GM23338 (cell line): ENCODE results near the gene IFNA16. TPM values are rescaled to one million over a fixed set of nuclear protein-coding genes. Genes with fewer than 3 reads are reported as not detected.

Experiments
- ATAC-seq: fragments of 200-7000 bp; cut with Tn5 transposase; 3 replicates; pipeline ENCODE4 v1.9.1; 2020
- DNase-seq: peaks from one replicate; pipeline ENCODE4 v3.0.0-alpha.2; 2015; ENCODE audit warnings: low spot score
- H2AFZ ChIP-seq: fragments of 200-600 bp; sonication (generic); 2 replicates; pipeline ENCODE4 v1.8.0; 2016; ENCODE audit warnings: antibody characterized with exemption, mild to moderate bottlenecking, moderate library complexity
- H3F3A ChIP-seq: fragments of 200-600 bp; sonication (generic); replicated peaks from 2 replicates; pipeline ENCODE4 v1.8.0; 2017; ENCODE audit warnings: antibody characterized with exemption, mixed run types, low read depth
- H3K27ac ChIP-seq: fragments of 200-600 bp; sonication (generic); 2 replicates; pipeline ENCODE4 v1.6.1; 2016; ENCODE audit warnings: low read depth
- H3K27me3 ChIP-seq: fragments of 200-600 bp; sonication (generic); 2 replicates; pipeline ENCODE4 v1.8.0; 2016; ENCODE audit warnings: mild to moderate bottlenecking, mixed run types, moderate library complexity; ENCODE audit not compliant: insufficient read depth
- H3K36me3 ChIP-seq: fragments of 200-600 bp; sonication (generic); 2 replicates; pipeline ENCODE4 v1.8.0; 2016; ENCODE audit warnings: mild to moderate bottlenecking; ENCODE audit not compliant: insufficient read depth
- H3K4me1 ChIP-seq: fragments of 200-600 bp; sonication (generic); 2 replicates; pipeline ENCODE4 v1.8.0; 2016; ENCODE audit warnings: mild to moderate bottlenecking, moderate library complexity; ENCODE audit not compliant: insufficient read depth
- H3K4me2 ChIP-seq: fragments of 200-600 bp; sonication (generic); 2 replicates; pipeline ENCODE4 v1.7.1; 2017; ENCODE audit warnings: mixed run types
- H3K4me3 ChIP-seq: fragments of 200-600 bp; sonication (generic); 2 replicates; pipeline ENCODE4 v1.6.1; 2016; ENCODE audit warnings: mixed run types
- H3K79me2 ChIP-seq: fragments of 200-600 bp; sonication (generic); replicated peaks from 2 replicates; pipeline ENCODE4 v1.8.0; 2017; ENCODE audit warnings: mild to moderate bottlenecking; ENCODE audit not compliant: insufficient read depth
- H3K9me2 ChIP-seq: fragments of 200-600 bp; sonication (generic); 2 replicates; pipeline ENCODE4 v1.8.0; 2017; ENCODE audit not compliant: insufficient read depth
- H4K20me1 ChIP-seq: fragments of 200-600 bp; sonication (generic); replicated peaks from 2 replicates; pipeline ENCODE4 v1.8.0; 2017; ENCODE audit warnings: mild to moderate bottlenecking; ENCODE audit not compliant: insufficient read depth
- H3K27ac Mint-ChIP-seq: 2 replicates; pipeline ENCODE4 v1.8.0; 2020; ENCODE audit warnings: inconsistent platforms, mild to moderate bottlenecking, moderate library complexity, mixed read lengths
- H3K27me3 Mint-ChIP-seq: 3 replicates; pipeline ENCODE4 v1.8.0; 2022; ENCODE audit warnings: low read depth, mild to moderate bottlenecking, moderate library complexity, mixed read lengths, inconsistent platforms; ENCODE audit not compliant: insufficient read depth, poor library complexity
- H3K36me3 Mint-ChIP-seq: 3 replicates; pipeline ENCODE4 v1.8.0; 2021; ENCODE audit warnings: low read depth, mild to moderate bottlenecking, inconsistent platforms, moderate library complexity, mixed read lengths
- H3K4me1 Mint-ChIP-seq: 3 replicates; pipeline ENCODE4 v1.8.0; 2020; ENCODE audit warnings: mild to moderate bottlenecking, inconsistent platforms, mixed read lengths
- H3K4me3 Mint-ChIP-seq: 3 replicates; pipeline ENCODE4 v1.8.0; 2021; ENCODE audit warnings: moderate library complexity, mild to moderate bottlenecking, inconsistent platforms, mixed read lengths
- H3K9me3 Mint-ChIP-seq: 3 replicates; pipeline ENCODE4 v1.8.0; 2020; ENCODE audit warnings: moderate library complexity, mild to moderate bottlenecking, inconsistent platforms, mixed read lengths
- ETS1 ChIP-seq: IDR thresholded peaks from 2 replicates; pipeline ENCODE4 v1.6.1; 2016; ENCODE audit warnings: antibody characterized with exemption
- EZH2 ChIP-seq: fragments of 200-600 bp; sonication (generic); IDR thresholded peaks from one replicate; pipeline ENCODE4 v1.8.0; 2017; ENCODE audit warnings: antibody characterized with exemption, mild to moderate bottlenecking, low read depth; ENCODE audit not compliant: unreplicated experiment
- JUNB ChIP-seq: IDR thresholded peaks from one replicate; pipeline ENCODE4 v1.6.1; 2016; ENCODE audit warnings: antibody characterized with exemption; ENCODE audit not compliant: unreplicated experiment
- NANOG ChIP-seq: IDR thresholded peaks from 2 replicates; pipeline ENCODE4 v1.6.1; 2016; ENCODE audit warnings: antibody characterized with exemption, borderline replicate concordance
- POLR2AphosphoS5 ChIP-seq: IDR thresholded peaks from 2 replicates; pipeline ENCODE4 v1.6.1; 2016; ENCODE audit warnings: antibody characterized with exemption, low read depth
- REST ChIP-seq: IDR thresholded peaks from one replicate; pipeline ENCODE4 v1.6.1; 2018; ENCODE audit warnings: antibody characterized with exemption; ENCODE audit not compliant: unreplicated experiment
- STAT1 ChIP-seq: IDR thresholded peaks from one replicate; pipeline ENCODE4 v1.6.1; 2016; ENCODE audit warnings: antibody characterized with exemption; ENCODE audit not compliant: unreplicated experiment
- ZNF331 ChIP-seq: fragments of 250-450 bp; sonication (Bioruptor Pico); IDR thresholded peaks from 2 replicates; pipeline ENCODE4 v1.5.0; 2020; ENCODE audit warnings: low read depth, mild to moderate bottlenecking, moderate library complexity
- polyA plus RNA-seq: library from polyadenylated mRNA; unstranded; fragments of >200 nt; fragmentation: Nextera tagmentation; extraction: Ambion mirVana; gene quantifications from 2 replicates; pipeline ENCODE4 v1.2.1, GENCODE V29; 2016
- total RNA-seq: library from RNA; depleted of rRNA; stranded (reverse); fragments of >200 nt; shearing (Covaris generic); gene quantifications from 2 replicates; pipeline ENCODE4 v1.2.3, GENCODE V29; 2014
- TF ChIP-seq, protein P1 (sequence below), 2 experiments: fragments of 200-600 bp in 1 of 2; sonication (generic) in 1 of 2; conservative IDR thresholded peaks; 2 replicates each; pipeline versions ENCODE4 v1.5.1 to v1.6.1; 2016 to 2017; ENCODE audit warnings: antibody characterized with exemption in 2 of 2, low read depth in 2 of 2, mild to moderate bottlenecking in 2 of 2, moderate library complexity in 1 of 2

IFNA16 gene
- total and polyA plus RNA-seq, 2 experiments from 2014 or later, result not detected

GRCh38 chr9:21251190-21251589 lies 34.1 kb upstream of the IFNA16 start:
- Mint-ChIP-seq H3K4me1 (peaks cover 18% of the 10 kb centered on the region), H3K27me3 (peaks cover 3% of the 10 kb centered on the region), H3K4me3 (no peak overlapping the region), H3K9me3 (no peaks in the 10 kb centered on the region), H3K36me3 (no peaks in the 10 kb centered on the region), H3K27ac (no peak overlapping the region)
- no peak overlapping the region for H3K27ac ChIP-seq
- peaks cover 11% of the 10 kb centered on the region; the same call in 1 of the 2 replicates for H3K27me3 ChIP-seq
- H3K9me2 ChIP-seq, result no peaks in the 10 kb centered on the region
- TF ChIP-seq EZH2 (no peak), REST (no peak)
- TF ChIP-seq, protein P1, sequence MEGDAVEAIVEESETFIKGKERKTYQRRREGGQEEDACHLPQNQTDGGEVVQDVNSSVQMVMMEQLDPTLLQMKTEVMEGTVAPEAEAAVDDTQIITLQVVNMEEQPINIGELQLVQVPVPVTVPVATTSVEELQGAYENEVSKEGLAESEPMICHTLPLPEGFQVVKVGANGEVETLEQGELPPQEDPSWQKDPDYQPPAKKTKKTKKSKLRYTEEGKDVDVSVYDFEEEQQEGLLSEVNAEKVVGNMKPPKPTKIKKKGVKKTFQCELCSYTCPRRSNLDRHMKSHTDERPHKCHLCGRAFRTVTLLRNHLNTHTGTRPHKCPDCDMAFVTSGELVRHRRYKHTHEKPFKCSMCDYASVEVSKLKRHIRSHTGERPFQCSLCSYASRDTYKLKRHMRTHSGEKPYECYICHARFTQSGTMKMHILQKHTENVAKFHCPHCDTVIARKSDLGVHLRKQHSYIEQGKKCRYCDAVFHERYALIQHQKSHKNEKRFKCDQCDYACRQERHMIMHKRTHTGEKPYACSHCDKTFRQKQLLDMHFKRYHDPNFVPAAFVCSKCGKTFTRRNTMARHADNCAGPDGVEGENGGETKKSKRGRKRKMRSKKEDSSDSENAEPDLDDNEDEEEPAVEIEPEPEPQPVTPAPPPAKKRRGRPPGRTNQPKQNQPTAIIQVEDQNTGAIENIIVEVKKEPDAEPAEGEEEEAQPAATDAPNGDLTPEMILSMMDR (conservative IDR thresholded peaks at IDR 0.05; ENCODE audit: low read depth in 2 of 2), result peak in 1 of 2 experiments; percentile 10; a peak in 1 of 4 replicates
- H3F3A ChIP-seq, result no peaks in the 10 kb centered on the region
- no peak overlapping the region for H3K4me3 ChIP-seq
- 0 out of 2 replicates have a peak overlapping the region, but pooled peaks have one; percentile 48 for H2AFZ ChIP-seq
- H3K4me1 ChIP-seq, result peaks cover 8% of the 10 kb centered on the region
- H3K4me2 ChIP-seq, result peak overlapping the region; percentile 64
- DNase-seq (peak; percentile 8), ATAC-seq (peak; percentile 73)
- H3K36me3 ChIP-seq, result no peaks in the 10 kb centered on the region
- no peaks in the 10 kb centered on the region for H3K79me2 ChIP-seq
- H4K20me1 ChIP-seq, result no peaks in the 10 kb centered on the region

DNA sequence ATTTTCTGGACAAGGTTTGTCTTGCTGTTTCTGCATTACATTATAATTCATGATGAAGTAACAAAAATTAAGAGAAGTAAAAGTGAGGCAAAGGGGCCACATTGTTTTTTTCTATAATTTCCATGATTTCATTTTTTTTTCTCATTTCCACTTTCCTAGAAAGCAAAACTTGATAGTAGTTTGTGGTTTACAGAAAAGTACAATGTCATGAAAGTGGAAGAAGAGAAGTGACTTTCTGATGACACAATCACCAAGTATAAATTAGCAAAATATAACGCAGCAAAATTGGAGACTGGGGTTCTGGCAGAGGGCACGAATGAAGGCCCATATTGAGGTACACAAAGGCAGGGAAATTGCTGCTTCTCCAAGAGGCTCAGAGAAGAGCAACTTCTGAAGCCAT lies 27.7 kb upstream of the IFNA16 start:
- no peaks in the 10 kb centered on the region for H4K20me1 ChIP-seq
- no peak overlapping the region for H3K4me2 ChIP-seq
- no peak for DNase-seq
- Mint-ChIP-seq H3K9me3 (no peaks in the 10 kb centered on the region), H3K4me1 (no peaks in the 10 kb centered on the region; the same call in 2 of the 3 replicates), H3K27me3 (no peaks in the 10 kb centered on the region), H3K4me3 (no peak overlapping the region), H3K36me3 (no peaks in the 10 kb centered on the region), H3K27ac (no peak overlapping the region)
- H3K27me3 ChIP-seq, result no peaks in the 10 kb centered on the region
- no peaks in the 10 kb centered on the region for H3K9me2 ChIP-seq
- ATAC-seq, result no peak
- H2AFZ ChIP-seq, result no peak overlapping the region
- no peaks in the 10 kb centered on the region for H3K79me2 ChIP-seq
- no peaks in the 10 kb centered on the region for H3K36me3 ChIP-seq
- H3F3A ChIP-seq, result no peaks in the 10 kb centered on the region
- H3K4me1 ChIP-seq, result no peaks in the 10 kb centered on the region
- H3K4me3 ChIP-seq, result no peak overlapping the region
- H3K27ac ChIP-seq, result no peak overlapping the region
- TF ChIP-seq ETS1 (no peak), POLR2AphosphoS5 (no peak), STAT1 (no peak), ZNF331 (CRISPR knock-in tag) (no peak), JUNB (no peak), EZH2 (no peak), NANOG (no peak)
- TF ChIP-seq, protein P1 (conservative IDR thresholded peaks at IDR 0.05; ENCODE audit: low read depth in 2 of 2), result no peak
